Measurements from ENCODE around the gene NCOA3. TPM values are rescaled to one million over a fixed set of nuclear protein-coding genes. Genes with fewer than 3 reads are reported as not detected.

NCOA3 gene
- total RNA-seq, 1 experiment from 2014 or later: 31.1 TPM

DNA sequence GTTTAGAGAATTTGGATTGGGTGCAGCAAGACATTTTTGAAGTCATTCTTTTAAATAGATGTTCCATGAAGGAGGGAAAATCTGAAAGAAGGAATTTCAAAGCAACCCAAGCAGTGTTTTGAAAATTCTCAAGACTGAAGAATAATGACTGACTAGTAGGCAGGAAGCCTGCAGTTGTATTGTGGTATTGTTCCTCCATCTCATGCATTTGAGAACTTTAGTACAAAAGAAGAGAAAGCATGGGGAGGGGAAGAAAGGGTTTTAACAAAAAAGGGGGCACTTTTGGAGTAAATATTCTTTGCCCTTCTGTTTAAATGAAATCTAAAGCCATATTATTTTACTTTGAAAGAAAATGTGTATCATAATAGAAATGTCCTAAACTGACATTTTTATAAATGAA is 6.6 kb downstream of the NCOA3 start:
- H3K36me3 ChIP-seq (ENCODE audit: low read depth, low read length): no peaks in the 10 kb centered on the region
- peaks cover 25% of the 10 kb centered on the region for H4K20me1 ChIP-seq (ENCODE audit: low read length)
- no peak overlapping the region for H3K4me3 ChIP-seq (ENCODE audit: low read length)
- CTCF ChIA-PET: no interaction called here
- peaks cover 32% of the 10 kb centered on the region for H3K4me1 ChIP-seq (ENCODE audit: insufficient read depth, low read length)
- H3F3A ChIP-seq (ENCODE audit: low read length, unreplicated experiment): no peaks in the 10 kb centered on the region
- no peak for ATAC-seq
- H3K9me3 ChIP-seq (ENCODE audit: low read length): no peaks in the 10 kb centered on the region
- no peaks in the 10 kb centered on the region for H3K27me3 ChIP-seq (ENCODE audit: low read length)
- DNase-seq: no peak
- H3K4me2 ChIP-seq (ENCODE audit: low read length): no peak overlapping the region
- no peak overlapping the region for H3K27ac ChIP-seq (ENCODE audit: low read length)
- no peak for TF ChIP-seq EZH2phosphoT487 (IDR thresholded peaks at IDR 0.05; ENCODE audit: borderline replicate concordance, low read length)
- TF ChIP-seq, protein P1, sequence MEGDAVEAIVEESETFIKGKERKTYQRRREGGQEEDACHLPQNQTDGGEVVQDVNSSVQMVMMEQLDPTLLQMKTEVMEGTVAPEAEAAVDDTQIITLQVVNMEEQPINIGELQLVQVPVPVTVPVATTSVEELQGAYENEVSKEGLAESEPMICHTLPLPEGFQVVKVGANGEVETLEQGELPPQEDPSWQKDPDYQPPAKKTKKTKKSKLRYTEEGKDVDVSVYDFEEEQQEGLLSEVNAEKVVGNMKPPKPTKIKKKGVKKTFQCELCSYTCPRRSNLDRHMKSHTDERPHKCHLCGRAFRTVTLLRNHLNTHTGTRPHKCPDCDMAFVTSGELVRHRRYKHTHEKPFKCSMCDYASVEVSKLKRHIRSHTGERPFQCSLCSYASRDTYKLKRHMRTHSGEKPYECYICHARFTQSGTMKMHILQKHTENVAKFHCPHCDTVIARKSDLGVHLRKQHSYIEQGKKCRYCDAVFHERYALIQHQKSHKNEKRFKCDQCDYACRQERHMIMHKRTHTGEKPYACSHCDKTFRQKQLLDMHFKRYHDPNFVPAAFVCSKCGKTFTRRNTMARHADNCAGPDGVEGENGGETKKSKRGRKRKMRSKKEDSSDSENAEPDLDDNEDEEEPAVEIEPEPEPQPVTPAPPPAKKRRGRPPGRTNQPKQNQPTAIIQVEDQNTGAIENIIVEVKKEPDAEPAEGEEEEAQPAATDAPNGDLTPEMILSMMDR (conservative IDR thresholded peaks at IDR 0.05; ENCODE audit: low read depth, low read length): no peak
- TF ChIP-seq EZH2 (IDR thresholded peaks at IDR 0.05; ENCODE audit: low read length, unreplicated experiment): no peak
- POLR2A ChIA-PET (ENCODE audit: unreplicated experiment): no interaction called here
- no peak overlapping the region for H3K9ac ChIP-seq (ENCODE audit: low read length)
- no peak overlapping the region for H2AFZ ChIP-seq (ENCODE audit: low read length)
- intact Hi-C loops (cut with micrococcal nuclease): loop anchor here (5.0 kb wide), 1 partner anchor 311 kb away; no protein-coding TSS in a partner anchor
- no TSS peak for BruUV-seq (replicated peaks)
- no peaks in the 10 kb centered on the region for H3K9me2 ChIP-seq (replicated peaks; ENCODE audit: low read length)
- peaks cover 99% of the 10 kb centered on the region for H3K79me2 ChIP-seq (ENCODE audit: low read length)

GRCh38 chr20:47509104-47509661 is 7.5 kb downstream of the NCOA3 start:
- intact Hi-C loops (cut with micrococcal nuclease): loop anchor here (5.0 kb wide), 1 partner anchor 312 kb away; no protein-coding TSS in a partner anchor
- H3K79me2 ChIP-seq (ENCODE audit: low read length): peaks cover 99% of the 10 kb centered on the region
- POLR2A ChIA-PET (ENCODE audit: unreplicated experiment): no interaction called here
- H3K9me3 ChIP-seq (ENCODE audit: low read length): no peaks in the 10 kb centered on the region
- no peak overlapping the region for H3K27ac ChIP-seq (ENCODE audit: low read length)
- no peak overlapping the region for H2AFZ ChIP-seq (ENCODE audit: low read length)
- no peaks in the 10 kb centered on the region for H3F3A ChIP-seq (ENCODE audit: low read length, unreplicated experiment)
- H3K36me3 ChIP-seq (ENCODE audit: low read depth, low read length): no peaks in the 10 kb centered on the region
- no peak overlapping the region for H3K4me2 ChIP-seq (ENCODE audit: low read length)
- peaks cover 23% of the 10 kb centered on the region for H3K4me1 ChIP-seq (ENCODE audit: insufficient read depth, low read length)
- peaks cover 18% of the 10 kb centered on the region for H4K20me1 ChIP-seq (ENCODE audit: low read length)
- no peak for TF ChIP-seq EZH2phosphoT487 (IDR thresholded peaks at IDR 0.05; ENCODE audit: borderline replicate concordance, low read length)
- TF ChIP-seq EZH2 (IDR thresholded peaks at IDR 0.05; ENCODE audit: low read length, unreplicated experiment): no peak
- TF ChIP-seq, protein P1 (conservative IDR thresholded peaks at IDR 0.05; ENCODE audit: low read depth, low read length): no peak
- no TSS peak for BruUV-seq (replicated peaks)
- no peak for DNase-seq
- H3K27me3 ChIP-seq (ENCODE audit: low read length): no peaks in the 10 kb centered on the region
- CTCF ChIA-PET: no interaction called here
- H3K4me3 ChIP-seq (ENCODE audit: low read length): no peak overlapping the region
- H3K9ac ChIP-seq (ENCODE audit: low read length): no peak overlapping the region
- ATAC-seq: no peak
- H3K9me2 ChIP-seq (replicated peaks; ENCODE audit: low read length): no peaks in the 10 kb centered on the region

DNA sequence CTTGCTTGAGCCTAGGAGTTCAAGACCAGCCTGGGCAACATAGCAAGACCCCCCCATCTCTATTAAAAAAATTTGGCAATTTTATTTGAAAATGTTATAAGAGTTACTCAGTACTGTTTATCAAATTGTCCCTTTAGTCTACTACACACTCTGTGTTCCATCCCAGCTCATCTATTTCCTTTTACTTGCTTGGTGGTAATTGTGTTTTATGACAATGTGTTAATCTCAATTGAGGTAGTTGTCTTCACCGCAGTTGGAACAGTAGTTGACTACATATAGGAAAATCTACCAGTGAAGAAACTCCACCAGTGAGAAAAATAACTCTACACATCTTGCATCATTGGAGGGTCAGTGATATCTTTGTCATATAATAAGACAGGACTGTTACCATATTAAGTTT is 8.0 kb downstream of the NCOA3 start:
- Histone ChIP-seq H3K9ac (ENCODE audit: low read length) (no peak overlapping the region), H3K9me3 (ENCODE audit: low read length) (no peaks in the 10 kb centered on the region), H3K27me3 (ENCODE audit: low read length) (no peaks in the 10 kb centered on the region), H2AFZ (ENCODE audit: low read length) (no peak overlapping the region), H3K4me3 (ENCODE audit: low read length) (no peak overlapping the region), H3K79me2 (ENCODE audit: low read length) (peaks cover 99% of the 10 kb centered on the region), H3K27ac (ENCODE audit: low read length) (no peak overlapping the region), H3K4me1 (ENCODE audit: insufficient read depth, low read length) (peaks cover 23% of the 10 kb centered on the region), H3K4me2 (ENCODE audit: low read length) (no peak overlapping the region), H3F3A (ENCODE audit: low read length, unreplicated experiment) (no peaks in the 10 kb centered on the region), H3K9me2 (replicated peaks; ENCODE audit: low read length) (no peaks in the 10 kb centered on the region), H3K36me3 (ENCODE audit: low read depth, low read length) (no peaks in the 10 kb centered on the region), H4K20me1 (ENCODE audit: low read length) (peaks cover 18% of the 10 kb centered on the region)
- no peak for DNase-seq
- ATAC-seq: no peak
- BruUV-seq (replicated peaks): no TSS peak
- intact Hi-C loops (cut with micrococcal nuclease): loop anchor here (5.0 kb wide), 2 partner anchors 38 to 312 kb away; no protein-coding TSS in a partner anchor
- TF ChIP-seq EZH2phosphoT487 (IDR thresholded peaks at IDR 0.05; ENCODE audit: borderline replicate concordance, low read length) (no peak), EZH2 (IDR thresholded peaks at IDR 0.05; ENCODE audit: low read length, unreplicated experiment) (no peak)
- TF ChIP-seq, protein P1 (conservative IDR thresholded peaks at IDR 0.05; ENCODE audit: low read depth, low read length): no peak
- ChIA-PET POLR2A (ENCODE audit: unreplicated experiment) (no interaction called here), CTCF (no interaction called here)
